ENCODE data around the gene CLDN4. TPM values are rescaled to one million over a fixed set of nuclear protein-coding genes. Genes with fewer than 3 reads are reported as not detected.

The CLDN4 gene
- total and polyA plus RNA-seq, 9 of the 15 experiments (the other 6 are each of a cell fraction or from before 2014, with no cell fraction given): 0.05 to 0.60 (median 0.06) TPM; not detected in 3

DNA sequence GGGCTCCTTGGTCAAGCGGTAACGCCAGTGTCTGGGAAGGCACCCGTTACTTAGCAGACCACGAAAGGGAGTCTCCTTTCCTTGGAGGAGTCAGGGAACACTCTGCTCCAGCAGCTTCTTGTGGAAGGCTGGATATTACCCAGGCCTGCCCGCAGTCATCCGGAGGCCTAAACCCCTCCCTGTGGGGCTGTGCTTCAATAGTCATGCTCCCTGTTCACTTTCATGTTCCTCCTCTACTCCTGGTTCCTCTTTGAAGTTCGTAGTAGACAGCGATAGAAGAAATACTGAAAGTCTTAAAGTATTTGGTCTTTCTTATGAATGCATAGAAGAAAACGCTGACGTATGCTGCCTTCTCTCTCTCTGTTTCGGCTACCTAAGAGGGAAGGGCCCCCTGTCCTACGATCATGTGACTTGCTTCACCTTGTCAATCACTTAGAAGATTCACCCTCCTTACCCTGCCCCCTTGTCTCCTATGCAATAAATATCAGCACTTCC, 15.0 kb downstream of the CLDN4 start (continued):
- TF ChIP-seq, protein P1, sequence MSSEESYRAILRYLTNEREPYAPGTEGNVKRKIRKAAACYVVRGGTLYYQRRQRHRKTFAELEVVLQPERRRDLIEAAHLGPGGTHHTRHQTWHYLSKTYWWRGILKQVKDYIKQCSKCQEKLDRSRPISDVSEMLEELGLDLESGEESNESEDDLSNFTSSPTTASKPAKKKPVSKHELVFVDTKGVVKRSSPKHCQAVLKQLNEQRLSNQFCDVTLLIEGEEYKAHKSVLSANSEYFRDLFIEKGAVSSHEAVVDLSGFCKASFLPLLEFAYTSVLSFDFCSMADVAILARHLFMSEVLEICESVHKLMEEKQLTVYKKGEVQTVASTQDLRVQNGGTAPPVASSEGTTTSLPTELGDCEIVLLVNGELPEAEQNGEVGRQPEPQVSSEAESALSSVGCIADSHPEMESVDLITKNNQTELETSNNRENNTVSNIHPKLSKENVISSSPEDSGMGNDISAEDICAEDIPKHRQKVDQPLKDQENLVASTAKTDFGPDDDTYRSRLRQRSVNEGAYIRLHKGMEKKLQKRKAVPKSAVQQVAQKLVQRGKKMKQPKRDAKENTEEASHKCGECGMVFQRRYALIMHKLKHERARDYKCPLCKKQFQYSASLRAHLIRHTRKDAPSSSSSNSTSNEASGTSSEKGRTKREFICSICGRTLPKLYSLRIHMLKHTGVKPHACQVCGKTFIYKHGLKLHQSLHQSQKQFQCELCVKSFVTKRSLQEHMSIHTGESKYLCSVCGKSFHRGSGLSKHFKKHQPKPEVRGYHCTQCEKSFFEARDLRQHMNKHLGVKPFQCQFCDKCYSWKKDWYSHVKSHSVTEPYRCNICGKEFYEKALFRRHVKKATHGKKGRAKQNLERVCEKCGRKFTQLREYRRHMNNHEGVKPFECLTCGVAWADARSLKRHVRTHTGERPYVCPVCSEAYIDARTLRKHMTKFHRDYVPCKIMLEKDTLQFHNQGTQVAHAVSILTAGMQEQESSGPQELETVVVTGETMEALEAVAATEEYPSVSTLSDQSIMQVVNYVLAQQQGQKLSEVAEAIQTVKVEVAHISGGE (CRISPR knock-in tag; IDR thresholded peaks at IDR 0.05): peak in 1 of 3 experiments; percentile 85; a peak in 2 of 6 replicates
- TF ChIP-seq, protein P2, sequence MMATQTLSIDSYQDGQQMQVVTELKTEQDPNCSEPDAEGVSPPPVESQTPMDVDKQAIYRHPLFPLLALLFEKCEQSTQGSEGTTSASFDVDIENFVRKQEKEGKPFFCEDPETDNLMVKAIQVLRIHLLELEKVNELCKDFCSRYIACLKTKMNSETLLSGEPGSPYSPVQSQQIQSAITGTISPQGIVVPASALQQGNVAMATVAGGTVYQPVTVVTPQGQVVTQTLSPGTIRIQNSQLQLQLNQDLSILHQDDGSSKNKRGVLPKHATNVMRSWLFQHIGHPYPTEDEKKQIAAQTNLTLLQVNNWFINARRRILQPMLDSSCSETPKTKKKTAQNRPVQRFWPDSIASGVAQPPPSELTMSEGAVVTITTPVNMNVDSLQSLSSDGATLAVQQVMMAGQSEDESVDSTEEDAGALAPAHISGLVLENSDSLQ (IDR thresholded peaks at IDR 0.05): peak; percentile 91
- TF ChIP-seq TCF3 (CRISPR knock-in tag; IDR thresholded peaks at IDR 0.05) (0 out of 2 replicates have a peak, but pooled peaks have one; percentile 15), MEIS2 (IDR thresholded peaks at IDR 0.05; ENCODE audit: partially characterized antibody) (peak; percentile 33), MAFG (tag; conservative IDR thresholded peaks at IDR 0.05) (peak; percentile 25; the same call in 1 of the 2 replicates)
- TF ChIP-seq, protein P3, sequence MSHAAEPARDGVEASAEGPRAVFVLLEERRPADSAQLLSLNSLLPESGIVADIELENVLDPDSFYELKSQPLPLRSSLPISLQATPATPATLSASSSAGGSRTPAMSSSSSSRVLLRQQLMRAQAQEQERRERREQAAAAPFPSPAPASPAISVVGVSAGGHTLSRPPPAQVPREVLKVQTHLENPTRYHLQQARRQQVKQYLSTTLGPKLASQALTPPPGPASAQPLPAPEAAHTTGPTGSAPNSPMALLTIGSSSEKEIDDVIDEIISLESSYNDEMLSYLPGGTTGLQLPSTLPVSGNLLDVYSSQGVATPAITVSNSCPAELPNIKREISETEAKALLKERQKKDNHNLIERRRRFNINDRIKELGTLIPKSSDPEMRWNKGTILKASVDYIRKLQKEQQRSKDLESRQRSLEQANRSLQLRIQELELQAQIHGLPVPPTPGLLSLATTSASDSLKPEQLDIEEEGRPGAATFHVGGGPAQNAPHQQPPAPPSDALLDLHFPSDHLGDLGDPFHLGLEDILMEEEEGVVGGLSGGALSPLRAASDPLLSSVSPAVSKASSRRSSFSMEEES (CRISPR knock-in tag; IDR thresholded peaks at IDR 0.05): peak; percentile 79

All from K562 (cell line).